Measurements from ENCODE around the gene CCDC185. TPM values are rescaled to one million over a fixed set of nuclear protein-coding genes. Genes with fewer than 3 reads are reported as not detected.

CCDC185 gene
- total RNA-seq: not detected
- long read RNA-seq: 0 reads

DNA sequence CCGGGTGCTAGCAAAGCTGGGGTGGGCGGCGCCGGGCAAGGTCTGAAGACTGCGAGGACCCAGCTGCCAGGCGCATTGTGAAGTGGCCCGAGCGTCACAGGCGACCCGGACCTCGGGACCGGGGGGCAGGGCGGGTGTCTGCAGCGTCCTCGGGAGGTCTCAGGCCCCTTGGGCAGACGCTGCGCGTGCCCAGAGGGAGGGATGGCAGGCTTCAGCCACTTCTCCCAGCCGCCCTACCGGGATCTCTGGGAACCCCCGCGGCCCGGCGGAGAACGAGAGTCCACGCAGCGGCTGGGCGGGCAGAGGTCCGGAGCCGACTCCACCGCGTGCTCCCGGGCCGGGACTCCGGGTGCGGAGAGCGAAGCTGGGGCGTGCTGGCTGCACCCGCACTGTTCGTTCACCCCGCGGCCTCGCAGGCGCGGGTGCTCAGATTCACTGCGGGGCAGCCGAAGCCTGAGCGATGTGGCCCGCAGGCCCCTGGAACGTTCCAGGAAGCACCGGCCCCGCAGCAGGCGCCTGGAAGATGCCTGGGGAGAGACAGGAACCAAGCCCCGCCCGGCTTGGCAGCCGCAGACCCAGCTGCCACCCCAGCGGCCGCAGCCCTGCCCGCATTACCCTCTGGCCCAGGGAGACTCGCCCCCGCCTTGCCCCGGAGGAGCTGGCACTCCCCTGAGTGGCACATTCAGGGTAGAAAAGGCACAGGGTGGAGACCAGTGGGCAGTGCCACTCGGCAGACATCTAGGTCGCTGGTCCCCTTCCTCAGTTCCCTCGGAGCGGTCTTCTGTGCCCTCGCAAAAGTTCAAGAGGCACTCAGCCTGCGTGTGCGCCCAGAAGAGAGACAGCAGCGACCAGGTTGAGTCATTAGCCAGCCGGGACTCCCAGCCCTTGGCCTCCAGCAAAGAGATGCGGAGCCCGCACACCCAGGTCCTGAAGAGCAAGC lies at the start of gene CCDC185:
CCDC185 (plus strand) TSS at position 141 of the 940 bp plus-strand sequence; CDS start at position 202, 61 bp downstream.
- ATAC-seq (peak; percentile 50), DNase-seq (ENCODE audit: missing footprints) (no peak)
- intact Hi-C loops (cut with DNase I): no loop called here

DNA sequence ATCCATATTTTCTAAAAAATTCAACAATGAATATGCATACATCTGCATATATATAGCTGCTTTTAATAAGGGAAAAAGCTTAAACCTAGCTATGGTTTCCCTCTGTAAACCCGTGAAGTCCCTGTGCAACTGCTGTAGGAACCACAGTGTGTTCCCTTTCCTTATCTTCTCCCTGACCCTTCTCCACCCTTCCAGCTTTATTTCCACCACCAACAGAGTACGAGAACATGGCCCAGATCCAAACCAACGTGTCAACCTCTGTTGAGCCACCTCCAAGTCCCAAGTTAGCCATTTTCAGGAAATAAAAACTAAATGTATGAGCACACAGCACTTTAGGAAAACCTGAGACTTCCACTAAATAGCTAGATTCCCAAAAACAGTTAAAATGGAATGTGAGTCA lies 49.5 kb upstream of the CCDC185 start:
- DNase-seq (ENCODE audit: missing footprints) (no peak), ATAC-seq (peak; percentile 73)
- intact Hi-C loops (cut with DNase I): loop anchor here (5.0 kb wide), 1 partner anchor 201 kb away; the partner anchor contains the start of gene TLR5

DNA sequence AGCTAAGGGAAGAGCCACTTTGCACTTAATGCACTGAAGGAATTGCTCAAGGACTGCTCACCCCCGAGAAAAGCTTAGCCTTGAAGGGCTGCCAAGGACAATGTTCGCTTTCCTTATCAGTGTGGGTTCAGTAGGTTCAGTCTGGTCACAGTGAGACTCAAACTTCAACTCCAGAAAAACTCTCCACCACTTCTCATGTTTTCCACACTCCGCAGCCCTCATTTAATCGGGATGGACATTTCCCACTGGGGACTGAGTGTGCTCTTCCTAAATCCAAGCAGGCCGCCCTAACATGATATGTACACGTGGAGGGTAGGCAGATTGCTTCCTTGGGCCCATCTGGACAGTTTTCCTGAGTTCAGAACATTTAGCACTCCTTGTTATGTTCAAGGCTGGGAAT lies 48.7 kb upstream of the CCDC185 start:
- no peak for DNase-seq (ENCODE audit: missing footprints)
- peak; percentile 73 for ATAC-seq
- intact Hi-C loops (cut with DNase I): loop anchor here (5.0 kb wide), 1 partner anchor 202 kb away; the partner anchor contains the start of gene TLR5

DNA sequence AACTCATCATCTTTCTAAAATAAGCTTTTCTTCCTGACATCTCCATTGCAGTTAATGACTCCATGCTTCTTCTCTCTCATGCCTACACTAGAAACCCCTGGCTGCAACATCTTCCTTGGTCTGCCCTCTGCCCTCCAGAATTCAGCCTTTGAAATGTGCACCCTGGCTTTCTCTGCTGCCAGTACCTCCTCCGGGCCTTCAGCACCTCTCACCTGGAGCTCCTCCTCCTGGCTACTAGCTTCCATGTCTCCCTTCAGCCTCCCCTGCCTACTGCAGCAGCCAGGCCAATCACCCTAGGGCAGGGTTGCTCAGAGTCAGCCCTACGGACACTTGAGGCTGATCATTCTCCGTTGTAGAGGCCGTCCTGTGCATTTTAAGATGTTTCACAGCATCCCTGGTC lies 47.5 kb upstream of the CCDC185 start:
- ATAC-seq: no peak
- no peak for DNase-seq (ENCODE audit: missing footprints)
- intact Hi-C loops (cut with DNase I): no loop called here

DNA sequence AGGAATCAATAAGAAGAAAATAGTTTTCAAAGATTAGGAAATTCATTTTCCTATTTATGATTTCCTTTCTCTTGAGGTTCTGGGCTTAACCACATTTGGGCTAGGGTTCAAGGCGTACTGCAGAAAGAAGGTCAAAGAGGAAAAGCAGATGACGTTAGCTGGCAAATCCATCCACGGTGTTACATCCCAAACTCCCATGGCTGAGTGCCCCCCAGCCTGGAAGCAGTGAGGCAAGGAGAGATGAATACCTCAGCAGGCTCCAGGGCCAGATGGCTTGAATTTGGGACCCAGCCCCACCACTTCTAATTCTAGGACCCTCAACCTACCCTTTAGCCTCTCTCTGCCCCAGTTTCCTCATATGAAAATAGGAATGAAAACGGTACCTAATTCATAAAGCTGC lies 46.9 kb upstream of the CCDC185 start:
- intact Hi-C loops (cut with DNase I): no loop called here
- DNase-seq (ENCODE audit: missing footprints) (no peak), ATAC-seq (no peak)

DNA sequence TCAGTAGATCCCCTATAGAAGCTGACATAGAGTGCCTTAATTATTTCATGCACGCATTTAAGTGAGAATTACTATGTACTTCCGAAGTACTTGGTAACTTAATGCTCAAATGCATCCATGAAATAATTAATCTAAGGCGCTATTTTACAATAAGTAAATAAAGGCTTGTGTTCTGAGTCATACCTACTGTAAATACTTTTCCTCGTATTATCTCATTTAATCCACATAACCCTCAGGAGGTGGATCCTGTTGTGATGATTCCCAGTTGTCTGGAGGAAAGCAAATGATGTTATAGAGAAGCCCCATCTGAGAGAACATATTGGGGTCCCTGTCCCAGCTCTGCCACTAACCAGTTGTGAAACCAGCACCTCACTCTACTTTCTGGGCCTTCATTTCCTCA lies 45.6 kb upstream of the CCDC185 start:
- intact Hi-C loops (cut with DNase I): no loop called here
- ATAC-seq (no peak), DNase-seq (ENCODE audit: missing footprints) (no peak)

DNA sequence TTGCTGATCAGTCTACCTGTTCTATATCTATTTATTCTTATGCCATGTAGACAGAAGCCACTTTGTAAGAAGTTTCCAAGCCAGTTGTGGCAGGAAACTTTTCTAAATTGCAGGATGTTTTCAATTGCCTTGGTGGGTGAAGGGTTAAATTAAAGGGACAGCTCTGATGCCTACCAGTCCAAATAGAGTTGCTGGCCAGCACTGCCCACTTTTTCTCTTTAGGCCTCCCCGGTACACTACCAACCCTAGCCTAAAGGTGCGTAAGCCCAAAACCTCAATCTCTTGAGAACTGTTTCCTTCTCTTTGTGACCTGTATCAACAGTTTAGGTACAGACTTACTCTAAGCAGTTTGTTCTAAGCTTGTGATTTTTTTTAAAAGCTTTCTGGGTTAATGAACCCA lies 44.8 kb upstream of the CCDC185 start:
- ATAC-seq (no peak), DNase-seq (ENCODE audit: missing footprints) (no peak)
- intact Hi-C loops (cut with DNase I): no loop called here

DNA sequence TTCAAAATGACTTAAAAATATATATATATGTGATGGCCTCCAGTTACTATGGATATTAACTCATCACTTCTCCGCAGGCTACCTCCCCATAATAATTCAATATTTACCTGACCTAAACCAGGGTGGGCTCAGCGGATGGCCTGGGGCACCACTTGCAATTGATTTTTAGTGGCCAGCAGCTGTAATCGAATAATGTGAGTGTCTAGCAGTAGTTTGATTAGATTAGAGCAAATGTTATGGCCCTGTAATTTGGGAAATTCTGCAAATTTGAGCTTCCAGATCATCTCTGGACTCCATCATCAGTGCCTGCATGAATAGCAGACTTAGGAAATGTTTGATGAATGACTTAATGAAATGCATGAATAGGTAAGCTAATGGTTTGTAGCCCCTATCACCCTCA lies 44.0 kb upstream of the CCDC185 start:
- DNase-seq (ENCODE audit: missing footprints): no peak
- intact Hi-C loops (cut with DNase I): no loop called here
- no peak for ATAC-seq

DNA sequence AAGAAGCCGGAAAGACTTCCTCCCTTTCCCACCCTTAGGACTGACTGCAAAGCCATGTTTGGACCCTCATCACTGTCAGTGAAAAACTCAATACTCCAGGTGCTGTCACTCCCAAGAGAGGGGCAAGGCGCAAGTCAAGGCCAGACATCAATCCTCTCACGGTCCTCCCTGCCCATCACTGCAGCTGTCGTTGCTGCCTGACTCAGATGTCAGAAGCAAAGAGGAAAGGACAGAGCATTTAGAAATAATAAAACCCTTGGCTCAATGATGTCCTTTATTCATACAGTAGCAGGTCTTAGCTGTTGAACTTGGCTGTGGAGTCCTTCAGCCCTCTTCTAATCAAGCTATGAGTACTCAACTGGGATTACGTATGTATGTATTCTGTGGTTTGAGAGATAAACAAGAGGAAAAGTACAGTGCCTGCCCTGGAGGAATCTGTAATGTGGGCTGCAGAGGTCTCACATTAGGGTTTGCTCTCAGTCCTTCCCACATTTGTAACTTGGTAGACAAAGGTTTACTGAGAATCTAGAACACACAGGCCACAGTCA lies 42.8 kb upstream of the CCDC185 start:
- no peak for ATAC-seq
- intact Hi-C loops (cut with DNase I): no loop called here
- no peak for DNase-seq (ENCODE audit: missing footprints)

DNA sequence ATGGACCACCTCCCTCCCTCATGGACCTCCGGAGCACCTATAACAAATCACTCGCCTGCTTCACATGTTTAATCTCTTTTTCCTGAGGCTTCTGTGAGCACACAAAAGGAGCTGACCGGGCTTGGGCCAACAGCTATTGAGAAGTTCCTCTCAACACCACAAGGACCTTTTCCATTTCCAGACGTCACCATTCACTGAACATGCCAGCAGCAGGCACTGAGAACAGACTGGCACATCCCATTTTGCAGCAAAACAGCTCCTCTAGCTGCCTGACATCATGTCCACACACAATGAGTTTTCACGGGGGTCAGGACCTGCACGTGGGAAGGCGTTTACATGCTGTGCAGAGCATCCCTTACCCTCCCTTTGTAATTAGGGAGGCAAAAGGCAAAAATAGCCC lies 40.3 kb upstream of the CCDC185 start:
- ATAC-seq: peak; percentile 44
- intact Hi-C loops (cut with DNase I): no loop called here
- no peak for DNase-seq (ENCODE audit: missing footprints)

DNA sequence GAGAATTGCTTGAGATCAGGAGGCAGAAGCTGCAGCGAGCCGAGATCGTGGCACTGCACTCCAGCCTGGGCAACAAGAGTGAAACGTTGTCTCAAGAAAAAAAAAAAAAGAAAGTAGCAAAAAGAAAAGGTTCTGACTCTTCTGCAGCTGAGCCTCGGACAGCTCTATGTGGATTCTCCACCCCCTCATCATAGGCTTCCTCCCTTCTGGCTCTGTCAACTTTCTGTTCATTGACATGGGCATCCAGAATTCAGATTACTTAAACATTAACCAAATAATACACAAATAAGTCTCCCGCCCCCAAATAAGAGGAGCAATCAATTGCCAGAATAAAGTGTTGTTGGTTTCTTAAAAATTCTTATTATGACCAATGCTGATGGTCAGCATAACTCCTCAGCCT lies 39.3 kb upstream of the CCDC185 start:
- no peak for ATAC-seq
- intact Hi-C loops (cut with DNase I): no loop called here
- DNase-seq (ENCODE audit: missing footprints): no peak

DNA sequence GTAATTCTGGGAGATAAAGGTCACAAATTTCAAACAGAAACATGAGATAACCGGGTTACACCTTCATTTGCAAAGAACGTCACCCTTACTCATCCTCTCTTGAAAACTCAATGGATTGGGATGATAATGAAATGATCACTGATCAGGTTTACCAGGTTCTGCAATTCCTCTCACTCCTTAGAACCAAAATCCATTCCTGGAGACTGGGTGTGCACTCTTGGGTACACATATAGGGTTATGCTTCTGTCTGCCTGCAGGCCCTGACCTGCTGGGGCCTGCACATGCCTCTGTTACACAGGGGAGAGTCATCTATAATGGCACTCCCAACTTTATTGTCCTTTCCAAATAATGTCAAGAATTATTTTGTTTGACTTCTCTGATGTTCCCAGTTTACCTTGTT lies 37.5 kb upstream of the CCDC185 start:
- ATAC-seq: no peak
- intact Hi-C loops (cut with DNase I): no loop called here
- DNase-seq (ENCODE audit: missing footprints): no peak

DNA sequence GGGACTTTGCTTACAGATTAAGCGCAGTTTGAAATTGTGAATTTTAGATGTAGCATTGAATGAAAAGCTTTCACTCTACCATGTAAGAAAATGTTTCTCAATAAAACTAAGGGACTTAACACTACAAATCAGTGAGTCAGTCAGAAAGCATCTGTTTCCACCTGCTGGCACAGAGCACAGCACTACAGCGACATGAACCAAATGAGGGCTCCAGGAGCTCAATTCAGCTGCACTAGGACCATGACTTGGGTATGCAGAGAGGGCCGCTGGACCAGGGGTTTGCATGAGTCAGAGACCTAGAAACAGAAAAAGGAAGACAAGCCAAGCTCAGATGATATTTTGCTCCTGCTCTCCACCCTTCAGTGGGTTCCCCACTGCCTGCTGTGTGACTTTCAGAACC lies 34.4 kb upstream of the CCDC185 start:
- ATAC-seq: no peak
- intact Hi-C loops (cut with DNase I): no loop called here
- no peak for DNase-seq (ENCODE audit: missing footprints)

DNA sequence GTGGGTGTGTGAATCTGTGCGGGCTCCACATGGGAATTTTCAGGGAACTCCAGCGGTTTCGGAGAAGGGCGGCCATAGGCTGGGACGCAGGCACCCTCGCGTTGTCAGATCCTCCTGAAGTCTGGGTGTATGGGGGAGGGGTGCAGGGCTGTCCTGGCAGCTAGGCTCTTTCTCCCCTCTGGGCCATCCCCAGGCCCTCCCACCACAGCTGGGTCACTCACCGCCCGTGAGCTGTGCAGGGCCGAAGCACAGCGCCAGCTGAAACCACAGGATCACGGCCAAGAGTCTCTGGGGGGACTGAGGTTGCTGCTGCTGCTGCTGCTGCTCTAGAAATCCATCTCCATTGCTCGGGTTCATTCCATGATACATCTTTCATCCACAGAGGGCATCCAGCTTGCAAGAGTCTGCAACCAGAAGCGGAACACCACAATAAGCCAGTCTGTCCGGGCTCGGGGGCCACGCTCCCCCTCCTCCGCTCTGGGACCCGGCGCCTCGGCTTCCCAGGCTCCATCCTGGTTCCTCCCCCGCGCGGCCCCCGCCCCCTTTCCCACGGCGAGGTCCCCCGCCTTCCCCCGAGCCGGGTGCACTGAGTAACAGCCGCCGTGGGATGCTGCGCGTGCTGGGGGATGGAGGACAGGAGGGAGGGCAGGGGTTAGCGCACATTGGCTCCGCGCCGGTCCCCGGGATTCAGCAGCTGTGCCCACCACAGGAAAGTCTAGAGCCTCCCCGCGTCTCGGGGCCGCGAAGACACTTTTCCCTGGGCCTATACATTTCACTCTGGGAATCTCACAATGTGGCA lies 30.0 kb upstream of the CCDC185 start:
- ATAC-seq (peak; percentile 72), DNase-seq (ENCODE audit: missing footprints) (no peak)
- intact Hi-C loops (cut with DNase I): no loop called here

DNA sequence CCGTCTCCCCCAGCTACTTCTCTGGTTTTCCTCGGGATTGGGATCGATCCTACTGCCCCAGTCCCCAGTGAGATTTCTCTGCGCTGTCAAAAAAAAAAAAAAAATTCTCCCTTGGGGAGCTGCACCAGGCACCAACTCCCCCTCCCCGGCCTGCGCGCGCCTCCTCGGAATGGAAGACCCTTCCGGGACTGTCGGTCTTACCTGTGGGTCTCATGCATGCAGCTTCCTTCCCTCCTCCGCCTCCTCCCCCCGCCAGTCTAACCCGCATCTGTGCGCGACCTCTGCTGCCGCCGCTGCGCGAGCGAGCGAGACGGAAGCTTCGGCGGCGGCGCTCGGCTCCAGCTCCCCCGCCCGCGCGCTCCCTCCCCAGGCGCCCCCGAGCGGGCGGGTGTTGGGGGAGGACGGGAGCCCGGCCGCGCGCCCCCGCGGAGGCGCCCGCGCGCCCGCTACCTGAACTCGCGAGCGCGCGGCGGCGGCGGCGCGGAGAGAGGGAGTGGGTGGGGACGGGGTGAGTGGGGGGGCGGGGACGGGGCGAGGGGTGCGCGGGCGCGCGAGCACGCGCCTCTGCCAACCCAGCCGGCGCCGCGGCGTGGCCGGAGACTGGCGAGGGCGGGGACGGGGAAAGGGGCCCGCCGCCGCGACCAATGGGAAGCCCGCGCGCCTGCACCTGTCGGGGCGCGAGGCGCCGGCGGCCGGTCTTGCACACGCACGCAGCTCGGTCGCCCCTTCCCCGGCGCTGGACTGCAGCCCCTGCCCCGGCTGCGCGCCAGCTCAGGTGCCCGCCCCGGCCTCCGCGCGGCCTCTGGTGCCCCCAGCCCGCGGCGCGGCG lies 29.1 kb upstream of the CCDC185 start, which contains the start of gene SUSD4:
SUSD4 (minus strand) TSS at position 321 of the 829 bp plus-strand sequence. CDS start 751 bp downstream, outside the sequence.
- ATAC-seq (peak; percentile 78), DNase-seq (ENCODE audit: missing footprints) (no peak)
- intact Hi-C loops (cut with DNase I): no loop called here

DNA sequence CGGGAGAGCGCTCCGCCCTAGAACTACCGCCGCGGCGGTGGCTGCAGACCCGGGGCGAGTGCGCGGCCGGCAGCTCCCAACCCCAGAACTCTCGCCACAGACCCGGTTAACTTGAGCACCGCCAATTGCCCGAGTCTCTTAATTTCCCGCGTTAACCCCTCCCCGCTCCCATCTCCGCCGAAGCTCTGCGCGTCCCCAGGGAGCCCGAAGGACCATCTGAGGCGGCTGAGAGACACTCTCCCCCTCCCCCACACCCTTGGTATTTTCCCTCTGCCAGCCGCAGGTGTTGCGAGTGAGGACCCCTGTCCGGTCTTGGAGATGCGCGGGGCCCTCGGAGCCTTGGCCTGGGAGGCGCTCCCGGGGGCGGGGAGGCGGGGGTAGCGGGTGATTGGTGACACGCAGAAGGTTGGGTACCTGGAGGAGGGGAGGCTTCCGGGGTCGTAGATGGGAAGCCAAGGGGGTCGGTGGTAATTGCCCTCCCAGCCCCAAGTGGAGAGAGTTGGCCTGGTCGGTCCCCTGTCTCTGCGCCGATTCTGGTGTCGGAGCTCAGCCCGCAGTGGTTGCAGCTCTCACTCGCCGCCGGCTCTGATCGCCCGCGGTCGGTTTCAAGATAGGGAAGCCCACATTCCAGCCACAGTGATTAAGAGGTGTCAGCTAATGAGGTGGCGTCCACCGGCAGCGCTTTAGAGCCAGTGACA lies 28.4 kb upstream of the CCDC185 start:
- intact Hi-C loops (cut with DNase I): no loop called here
- DNase-seq (ENCODE audit: missing footprints) (no peak), ATAC-seq (peak; percentile 18)

DNA sequence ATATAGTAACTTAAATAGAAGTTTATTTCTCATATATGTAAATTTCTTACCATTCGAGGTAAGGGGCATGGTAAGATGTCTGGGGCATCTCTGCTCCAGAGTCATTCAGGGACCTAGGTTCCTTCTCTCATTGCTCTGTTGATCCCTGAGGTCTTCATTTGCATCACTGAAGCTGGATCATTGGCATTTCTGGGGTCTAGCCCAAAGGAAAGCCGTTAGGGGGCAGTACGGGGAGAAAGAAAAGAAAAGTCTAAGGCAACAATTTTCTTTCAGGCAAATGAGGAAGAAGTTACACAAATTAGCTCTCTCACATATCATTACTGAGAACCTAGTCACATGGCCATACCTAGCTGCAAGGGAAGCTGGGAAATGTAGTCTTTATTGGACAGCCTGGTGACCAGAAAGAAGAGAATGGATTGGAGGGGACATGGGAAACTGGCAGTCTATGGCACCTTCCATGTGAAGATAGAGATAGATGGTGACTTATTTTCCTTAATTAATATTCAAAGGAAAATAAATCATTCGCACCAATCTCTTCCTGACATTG lies 19.1 kb upstream of the CCDC185 start:
- DNase-seq (ENCODE audit: missing footprints) (no peak), ATAC-seq (no peak)
- intact Hi-C loops (cut with DNase I): no loop called here

DNA sequence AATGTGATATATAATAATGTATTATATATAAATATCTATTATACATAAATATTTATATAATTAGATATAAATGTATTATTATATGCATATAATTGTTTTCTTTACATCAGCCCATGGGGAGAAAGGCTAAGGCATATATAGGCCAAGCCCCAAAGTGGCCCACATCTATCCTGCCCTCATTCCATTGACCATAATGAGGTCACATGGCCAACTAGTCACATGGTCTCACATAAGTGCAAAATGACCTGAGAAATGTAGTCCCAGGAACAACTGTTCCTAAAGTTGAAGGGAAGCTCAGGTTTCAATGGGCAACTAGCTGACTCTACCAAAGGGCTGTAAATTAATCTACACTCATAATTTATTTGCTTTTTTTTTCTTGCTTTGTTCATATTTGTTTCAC lies 14.5 kb upstream of the CCDC185 start:
- ATAC-seq (no peak), DNase-seq (ENCODE audit: missing footprints) (no peak)
- intact Hi-C loops (cut with DNase I): no loop called here

Data from Right ventricle myocardium inferior (tissue), 1 donor.